AG10803 (cell line): ENCODE measurements around the gene DLGAP1.

Experiments
- DNase-seq: peaks from one replicate; pipeline ENCODE4 v3.0.0; 2010; ENCODE audit warnings: low read depth
- H3K4me3 ChIP-seq: 2 replicates; pipeline ENCODE4 v1.5.1; 2011; ENCODE audit warnings: mild to moderate bottlenecking, low read length, control low read depth
- TF ChIP-seq, protein P1 (sequence below): conservative IDR thresholded peaks from 2 replicates; pipeline ENCODE4 v1.5.1; 2011; ENCODE audit warnings: mild to moderate bottlenecking, low read length, control low read depth, inconsistent platforms

DLGAP1 gene

DNA sequence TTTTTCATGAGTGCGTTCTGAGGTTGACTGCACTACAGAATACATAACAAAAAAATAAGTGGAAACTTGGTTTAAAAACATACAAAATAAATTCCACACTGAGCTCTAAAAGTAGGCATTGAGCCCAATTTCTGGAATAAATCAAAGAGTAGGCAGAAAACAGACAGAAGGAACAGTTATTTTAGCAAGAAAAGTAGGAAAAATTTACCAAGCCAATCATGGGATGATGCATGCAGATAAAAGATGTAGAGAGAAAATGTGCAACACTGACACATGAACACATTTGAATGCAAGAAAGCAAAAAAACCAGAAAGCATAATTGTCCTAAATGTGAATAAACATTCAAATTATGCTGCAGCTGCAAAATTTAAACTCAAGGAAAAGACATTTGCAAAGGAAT lies 308.3 kb downstream of the DLGAP1 start:
- no peak overlapping the region for H3K4me3 ChIP-seq
- TF ChIP-seq, protein P1, sequence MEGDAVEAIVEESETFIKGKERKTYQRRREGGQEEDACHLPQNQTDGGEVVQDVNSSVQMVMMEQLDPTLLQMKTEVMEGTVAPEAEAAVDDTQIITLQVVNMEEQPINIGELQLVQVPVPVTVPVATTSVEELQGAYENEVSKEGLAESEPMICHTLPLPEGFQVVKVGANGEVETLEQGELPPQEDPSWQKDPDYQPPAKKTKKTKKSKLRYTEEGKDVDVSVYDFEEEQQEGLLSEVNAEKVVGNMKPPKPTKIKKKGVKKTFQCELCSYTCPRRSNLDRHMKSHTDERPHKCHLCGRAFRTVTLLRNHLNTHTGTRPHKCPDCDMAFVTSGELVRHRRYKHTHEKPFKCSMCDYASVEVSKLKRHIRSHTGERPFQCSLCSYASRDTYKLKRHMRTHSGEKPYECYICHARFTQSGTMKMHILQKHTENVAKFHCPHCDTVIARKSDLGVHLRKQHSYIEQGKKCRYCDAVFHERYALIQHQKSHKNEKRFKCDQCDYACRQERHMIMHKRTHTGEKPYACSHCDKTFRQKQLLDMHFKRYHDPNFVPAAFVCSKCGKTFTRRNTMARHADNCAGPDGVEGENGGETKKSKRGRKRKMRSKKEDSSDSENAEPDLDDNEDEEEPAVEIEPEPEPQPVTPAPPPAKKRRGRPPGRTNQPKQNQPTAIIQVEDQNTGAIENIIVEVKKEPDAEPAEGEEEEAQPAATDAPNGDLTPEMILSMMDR: no peak
- no peak for DNase-seq

DNA sequence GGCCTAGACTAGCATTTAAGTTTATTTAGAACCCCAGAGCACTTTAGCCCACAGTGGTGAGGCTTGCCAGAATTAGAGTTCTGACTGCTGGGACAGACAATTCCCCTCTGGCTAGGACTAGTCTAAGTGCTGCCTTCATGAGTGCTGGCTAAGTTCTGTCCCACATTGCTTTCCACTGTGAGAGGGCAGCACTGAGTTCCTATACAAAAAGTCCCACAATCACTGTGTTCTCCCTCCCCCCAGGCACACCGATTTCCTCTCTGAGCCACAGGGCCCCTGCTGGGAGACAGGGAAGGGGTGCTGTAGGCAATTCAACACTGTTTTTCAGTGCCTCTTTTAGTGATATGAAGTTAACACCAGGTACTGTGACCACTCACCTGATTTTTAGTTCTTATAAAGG lies 310.9 kb downstream of the DLGAP1 start:
- TF ChIP-seq, protein P1: no peak
- no peak for DNase-seq
- no peak overlapping the region for H3K4me3 ChIP-seq

DNA sequence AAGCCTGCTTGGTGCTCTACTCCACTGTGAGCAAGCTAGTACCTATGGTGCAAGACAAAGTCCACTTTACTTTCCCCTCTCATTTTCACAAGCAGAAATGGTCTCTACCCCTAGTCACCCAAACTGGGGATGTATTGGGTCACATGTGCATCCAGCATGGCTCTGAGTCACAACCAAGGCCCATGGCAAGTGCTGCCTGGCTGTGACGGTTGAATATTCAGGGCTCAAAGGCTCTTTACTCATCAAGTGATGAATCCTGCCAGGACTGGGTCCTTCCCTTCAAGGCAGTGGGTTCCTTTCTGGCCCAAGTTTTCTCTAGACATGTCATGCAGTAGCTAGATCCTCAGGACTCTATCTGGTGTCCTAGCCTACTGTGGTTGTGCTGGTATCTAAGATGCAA lies 311.5 kb downstream of the DLGAP1 start:
- DNase-seq: no peak
- no peak overlapping the region for H3K4me3 ChIP-seq
- TF ChIP-seq, protein P1: no peak

DNA sequence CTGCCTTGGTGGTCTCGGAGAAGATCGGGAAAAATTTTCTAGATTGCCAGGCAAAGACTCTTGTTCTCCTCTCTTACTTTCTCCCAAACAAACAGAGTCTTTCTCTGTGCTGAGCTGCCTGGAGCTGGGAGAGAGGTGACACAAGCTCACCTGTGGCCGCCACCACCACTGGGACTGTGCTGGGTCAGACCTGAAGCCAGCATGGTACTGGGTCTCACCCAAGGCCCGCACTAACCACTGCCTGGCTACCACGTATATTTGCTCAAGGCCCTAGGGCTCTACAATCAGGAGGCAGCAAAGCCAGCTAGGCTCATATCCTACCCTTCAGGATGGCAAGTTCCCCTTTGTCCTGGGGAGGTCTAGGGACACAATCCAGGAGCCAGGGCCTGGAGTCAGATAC lies 312.2 kb downstream of the DLGAP1 start:
- H3K4me3 ChIP-seq: no peak overlapping the region
- TF ChIP-seq, protein P1: no peak
- no peak for DNase-seq

DNA sequence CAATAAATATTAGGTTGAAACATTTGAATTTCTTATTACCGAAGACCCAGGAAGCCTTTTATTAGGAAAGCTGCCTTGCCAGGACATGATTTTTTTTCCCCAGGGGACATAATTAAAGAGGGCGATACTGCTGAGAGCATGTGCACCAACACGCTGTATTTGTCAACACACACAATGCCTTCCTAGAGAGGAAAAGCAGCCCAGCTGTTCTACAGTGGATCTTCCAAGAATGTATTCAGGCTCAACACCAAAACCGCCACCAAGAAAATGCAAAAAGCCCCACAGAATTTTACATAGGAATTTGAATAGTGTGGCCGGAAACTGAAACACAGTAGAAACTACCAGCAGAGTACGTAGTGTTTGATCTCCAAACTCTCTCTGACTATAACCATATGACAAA lies 320.4 kb downstream of the DLGAP1 start:
- TF ChIP-seq, protein P1: no peak
- no peak for DNase-seq
- no peak overlapping the region for H3K4me3 ChIP-seq

DNA sequence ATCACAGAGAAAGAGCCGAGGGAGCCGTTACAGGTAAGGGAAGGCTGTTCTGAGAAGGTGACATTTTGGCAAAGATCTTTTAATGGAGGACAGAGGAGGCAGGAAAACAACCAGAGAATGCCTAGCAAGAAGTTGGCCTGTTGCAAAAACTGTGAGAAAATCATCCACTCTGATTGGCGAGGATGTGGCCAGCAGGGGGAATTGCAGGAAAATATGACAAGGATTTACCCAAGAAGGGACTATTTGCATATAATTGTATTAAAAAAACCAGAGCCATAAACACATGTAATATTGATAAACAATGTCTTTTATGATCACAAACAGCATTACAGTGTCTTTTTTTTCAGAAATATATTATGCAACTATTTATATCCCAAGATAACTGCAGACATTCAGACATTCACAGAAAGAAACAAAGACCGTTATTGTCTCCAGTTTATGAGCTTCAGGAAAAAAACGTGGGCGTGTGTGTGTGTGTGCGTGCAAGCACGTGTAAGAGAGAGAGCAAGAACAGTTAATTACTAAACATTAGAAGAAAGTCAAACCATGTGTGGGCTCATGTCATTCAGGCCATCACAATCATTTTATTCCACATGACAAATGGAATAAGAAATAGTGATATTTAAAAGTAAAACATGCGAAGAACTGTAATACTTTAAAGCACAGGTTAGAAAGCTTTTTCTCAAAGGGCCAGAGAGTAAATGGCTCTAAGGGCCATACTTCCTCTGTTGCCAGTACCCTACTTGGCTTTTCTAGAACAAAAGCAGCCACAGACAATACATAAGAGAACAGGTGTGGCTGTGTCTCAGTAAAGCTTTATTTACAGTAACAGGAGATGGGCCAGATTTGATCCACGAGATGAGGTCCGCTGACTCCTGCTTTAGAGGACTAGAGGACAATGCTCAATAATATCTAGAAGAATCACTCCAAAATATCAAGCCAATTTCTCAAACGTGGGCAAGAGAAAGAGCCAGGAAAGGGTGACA lies 324.1 kb downstream of the DLGAP1 start:
- DNase-seq: no peak
- no peak overlapping the region for H3K4me3 ChIP-seq
- TF ChIP-seq, protein P1: no peak

DNA sequence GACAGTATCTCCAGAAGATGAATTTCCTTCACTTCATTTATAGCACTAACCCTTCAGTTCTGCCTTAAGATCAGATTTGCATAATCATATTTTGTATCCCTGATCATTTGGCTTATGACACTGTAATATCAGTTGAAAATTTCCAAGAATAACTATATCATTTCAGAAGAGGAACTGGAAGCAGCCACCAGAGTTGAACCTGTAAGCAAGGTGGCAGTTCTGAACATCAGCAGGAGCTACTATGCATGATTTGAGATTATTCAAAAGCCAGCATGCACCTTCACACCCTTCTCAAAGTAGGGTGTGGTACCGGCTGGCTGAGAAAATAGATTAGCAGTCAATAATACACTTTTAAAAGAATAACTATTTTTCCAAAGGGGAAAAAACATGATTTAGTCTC lies 328.2 kb downstream of the DLGAP1 start:
- no peak for DNase-seq
- no peak overlapping the region for H3K4me3 ChIP-seq
- TF ChIP-seq, protein P1: no peak
